ENCODE measurements around the gene CDH13.

- TF ChIP-seq CTCF (IDR thresholded peaks at IDR 0.05; ENCODE audit: control extremely low read depth in 1 of 3, insufficient read depth in 1 of 3, low read depth in 1 of 3, low read length in 3 of 3) (no peak), RBBP5 (IDR thresholded peaks at IDR 0.05; ENCODE audit: borderline replicate concordance, low read depth, low read length) (no peak), EP300 (IDR thresholded peaks at IDR 0.05; ENCODE audit: borderline replicate concordance in 1 of 2, low read depth in 2 of 2, low read length in 2 of 2) (no peak), SIN3A (conservative IDR thresholded peaks at IDR 0.05 in 1 of 2, IDR thresholded peaks at IDR 0.05 in 1 of 2; ENCODE audit: low read depth in 1 of 2, low read length in 2 of 2) (no peak), RXRA (IDR thresholded peaks at IDR 0.05; ENCODE audit: insufficient read depth, low read depth, low read length) (no peak)
Observed at GRCh38 chr16:83447560-83447959, 820.8 kb downstream of the CDH13 start.
